Upper lobe of left lung (tissue), 6 donors: ENCODE data around the gene SLFN12L. TPM values are rescaled to one million over a fixed set of nuclear protein-coding genes. Genes with fewer than 3 reads are reported as not detected.
"Not testable (repeated sequence)": the region's sequence is repeated elsewhere in the genome, so short reads cannot be mapped to it uniquely, and the experiment has no call there.

ENCODE experiments used
- ATAC-seq, 2 donors: fragments of 200-7000 bp; cut with Tn5 transposase; one replicate each; pipeline ENCODE4 v1.9.1; 2022; ENCODE audit warnings: mild to moderate bottlenecking in 2 of 2, moderate library complexity in 2 of 2; ENCODE audit not compliant: low FRiP score in 2 of 2
- DNase-seq, 2 donors: peaks; one replicate each; pipeline ENCODE4 v3.0.0-alpha.2; 2019 to 2020
- H3K27ac ChIP-seq, 4 donors: fragments of 200-600 bp; sonication (generic); one replicate each; pipeline ENCODE4 v1.5.1; 2016 to 2019
- H3K27me3 ChIP-seq, 4 donors: fragments of 200-600 bp; sonication (generic); one replicate each; pipeline ENCODE4 v1.5.1; 2017 to 2019
- H3K36me3 ChIP-seq, 4 donors: fragments of 200-600 bp; sonication (generic); one replicate each; pipeline ENCODE4 v1.5.1; 2016 to 2019
- H3K4me1 ChIP-seq, 4 donors: fragments of 200-600 bp; sonication (generic); one replicate each; pipeline ENCODE4 v1.5.1; 2018 to 2019
- H3K4me3 ChIP-seq, 4 donors: fragments of 200-600 bp; sonication (generic); one replicate each; pipeline ENCODE4 v1.5.1; 2017 to 2019; ENCODE audit warnings: mild to moderate bottlenecking in 2 of 4, moderate library complexity in 1 of 4
- H3K9me3 ChIP-seq, 4 donors: fragments of 200-600 bp; sonication (generic); one replicate each; pipeline ENCODE4 v1.5.1; 2018 to 2019
- EP300 ChIP-seq, 4 donors: sonication (generic); formaldehyde crosslinking; IDR thresholded peaks; one replicate each; pipeline ENCODE4 v1.5.1; 2017; ENCODE audit warnings: antibody characterized with exemption in 4 of 4, control low read depth in 2 of 4
- POLR2A ChIP-seq, 4 donors: fragments of 450-650 bp; IDR thresholded peaks; one replicate each; pipeline ENCODE4 v1.5.1; 2016 to 2017; ENCODE audit warnings: antibody characterized with exemption in 4 of 4, mild to moderate bottlenecking in 2 of 4
- POLR2AphosphoS5 ChIP-seq, 2 donors: sonication (generic); formaldehyde crosslinking; IDR thresholded peaks; one replicate each; pipeline ENCODE4 v1.5.1; 2017; ENCODE audit warnings: antibody characterized with exemption in 2 of 2
- WGBS, 2 donors: methylation state at CpG; one replicate each; pipeline ENCODE4 v1.1.5; 2017 to 2018; 5-methylcytosine and 5-hydroxymethylcytosine counted together
- total RNA-seq, 6 donors: library from RNA; depleted of rRNA in 4 of 6; stranded (reverse); fragments of >200 nt in 4 of 6; gene quantifications; one replicate each; pipeline versions ENCODE4 v1.1.0 to v1.2.1, GENCODE V29; 2016 to 2021
- TF ChIP-seq, protein P1 (sequence below), 6 experiments: fragments of 450-650 bp in 4 of 6; fragments of 200-600 bp in 2 of 6; sonication (generic) in 2 of 6; IDR thresholded peaks; one replicate each; pipeline ENCODE4 v1.5.1; 2016 to 2019; ENCODE audit warnings: antibody characterized with exemption in 6 of 6
- donor health status: DM: no; HTN: no; CAD: no; lungs with moderate emphysema.
- donor health status: DM: no; HTN: yes; CAD: no; lungs with severe emphysema.

The SLFN12L gene
- total RNA-seq, 6 donors from 2014 or later, result 2.5 to 26.2 (median 5.9) TPM

DNA sequence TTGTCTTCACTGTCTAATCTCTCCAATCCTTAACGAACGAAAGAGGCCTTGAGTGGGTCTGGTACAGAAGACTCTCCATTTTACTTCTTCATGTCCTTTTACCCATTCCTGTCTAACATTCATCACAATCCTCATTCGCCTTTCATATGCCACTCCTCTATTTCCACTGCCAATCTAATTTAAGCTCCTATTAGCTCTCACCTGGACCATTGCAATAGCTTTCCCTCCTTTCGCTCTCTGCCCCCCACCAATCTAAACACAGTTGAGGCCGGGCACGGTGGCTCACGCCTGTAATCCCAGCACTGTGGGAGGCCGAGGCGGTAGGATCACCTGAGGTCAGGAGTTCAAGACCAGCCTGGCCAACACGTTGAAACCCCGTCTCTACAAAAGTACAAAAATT is 29.5 kb upstream of the SLFN12L start:
- H3K36me3 ChIP-seq, result no peaks in the 10 kb centered on the region
- peak overlapping the region in 3 of 4 donors; percentile 62 to 70 (median 68) for H3K4me3 ChIP-seq
- peaks cover 17 to 33% (median 25%) of the 10 kb centered on the region in 4 donors for H3K4me1 ChIP-seq
- H3K9me3 ChIP-seq, result no peaks in the 10 kb centered on the region
- H3K27ac ChIP-seq, result peak overlapping the region in 2 of 4 donors; percentile 82 to 89
- ATAC-seq (no peak), DNase-seq (peak in 1 of 2 donors; percentile 24)
- TF ChIP-seq POLR2A (IDR thresholded peaks at IDR 0.05) (no peak), EP300 (IDR thresholded peaks at IDR 0.05) (no peak), POLR2AphosphoS5 (IDR thresholded peaks at IDR 0.05) (no peak)
- TF ChIP-seq, protein P1, sequence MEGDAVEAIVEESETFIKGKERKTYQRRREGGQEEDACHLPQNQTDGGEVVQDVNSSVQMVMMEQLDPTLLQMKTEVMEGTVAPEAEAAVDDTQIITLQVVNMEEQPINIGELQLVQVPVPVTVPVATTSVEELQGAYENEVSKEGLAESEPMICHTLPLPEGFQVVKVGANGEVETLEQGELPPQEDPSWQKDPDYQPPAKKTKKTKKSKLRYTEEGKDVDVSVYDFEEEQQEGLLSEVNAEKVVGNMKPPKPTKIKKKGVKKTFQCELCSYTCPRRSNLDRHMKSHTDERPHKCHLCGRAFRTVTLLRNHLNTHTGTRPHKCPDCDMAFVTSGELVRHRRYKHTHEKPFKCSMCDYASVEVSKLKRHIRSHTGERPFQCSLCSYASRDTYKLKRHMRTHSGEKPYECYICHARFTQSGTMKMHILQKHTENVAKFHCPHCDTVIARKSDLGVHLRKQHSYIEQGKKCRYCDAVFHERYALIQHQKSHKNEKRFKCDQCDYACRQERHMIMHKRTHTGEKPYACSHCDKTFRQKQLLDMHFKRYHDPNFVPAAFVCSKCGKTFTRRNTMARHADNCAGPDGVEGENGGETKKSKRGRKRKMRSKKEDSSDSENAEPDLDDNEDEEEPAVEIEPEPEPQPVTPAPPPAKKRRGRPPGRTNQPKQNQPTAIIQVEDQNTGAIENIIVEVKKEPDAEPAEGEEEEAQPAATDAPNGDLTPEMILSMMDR (IDR thresholded peaks at IDR 0.05), result no peak
- WGBS, 2 donors, result 79 to 81% methylated on average over 11 of the region's 11 CpGs
- H3K27me3 ChIP-seq, result no peaks in the 10 kb centered on the region

DNA sequence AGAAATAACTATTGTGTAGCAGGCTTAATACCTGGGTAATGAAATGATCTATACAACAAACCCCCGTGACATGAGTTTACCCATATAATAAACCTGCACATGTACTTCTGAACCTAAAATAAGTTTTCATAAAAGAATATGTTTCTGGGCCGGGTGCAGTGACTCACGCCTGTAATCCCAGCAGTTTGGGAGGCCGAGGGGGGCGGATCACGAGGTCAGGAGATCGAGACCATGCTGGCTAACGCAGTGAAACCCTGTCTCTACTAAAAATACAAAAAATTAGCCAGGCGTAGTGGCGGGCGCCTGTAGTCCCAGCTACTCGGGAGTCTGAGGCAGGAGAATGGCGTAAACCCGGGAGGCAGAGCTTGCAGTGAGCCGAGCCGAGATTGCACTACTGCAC is 25.7 kb upstream of the SLFN12L start:
- H3K4me3 ChIP-seq, ATAC-seq, H3K36me3 ChIP-seq, DNase-seq, H3K9me3 ChIP-seq, H3K27me3 ChIP-seq, H3K27ac ChIP-seq: not testable (repeated sequence)
- H3K4me1 ChIP-seq, result peaks cover 0 to 11% (median 2%) of the 10 kb centered on the region in 4 donors
- WGBS, 2 donors, result 83 to 91% methylated on average over 14 to 16 of the region's 16 CpGs

- H3K36me3 ChIP-seq, result no peaks in the 10 kb centered on the region
- no peaks in the 10 kb centered on the region for H3K9me3 ChIP-seq
- H3K27me3 ChIP-seq, result no peaks in the 10 kb centered on the region
- H3K4me1 ChIP-seq, result peaks cover 0 to 8% (median 0%) of the 10 kb centered on the region in 4 donors
- DNase-seq (no peak), ATAC-seq (no peak)
- 34 to 38% methylated on average over 3 of the region's 3 CpGs for WGBS, 2 donors
- H3K4me3 ChIP-seq, result no peak within 1 kb of the TSS
- H3K27ac ChIP-seq, result peak within 1 kb of the TSS in 2 of 4 donors; percentile 25 to 32
- TF ChIP-seq POLR2AphosphoS5 (IDR thresholded peaks at IDR 0.05), result peak in 1 of 2 donors; percentile 71
- TF ChIP-seq EP300 (IDR thresholded peaks at IDR 0.05), result peak in 2 of 4 donors; percentile 11 to 78
- TF ChIP-seq, protein P1 (IDR thresholded peaks at IDR 0.05), result no peak
- no peak for TF ChIP-seq POLR2A (IDR thresholded peaks at IDR 0.05)
These were observed 23.2 kb upstream of the SLFN12L start, which contains the start of gene SLFN14 for GRCh38 chr17:35560703-35561102. Gene SLFN14, minus strand, starts transcription at chr17:35560819. Its CDS starts 2,757 bp downstream, at chr17:35558062.

GRCh38 chr17:35559495-35560210 is 22.2 kb upstream of the SLFN12L start:
- Histone ChIP-seq H3K27me3 (no peaks in the 10 kb centered on the region), H3K36me3 (no peaks in the 10 kb centered on the region), H3K4me3 (no peak overlapping the region), H3K27ac (peak overlapping the region in 1 of 4 donors; percentile 32), H3K4me1 (peaks cover 0 to 8% (median 0%) of the 10 kb centered on the region in 4 donors), H3K9me3 (no peaks in the 10 kb centered on the region)
- WGBS, 2 donors, result 40 to 44% methylated on average over 2 of the region's 2 CpGs
- TF ChIP-seq, protein P1 (IDR thresholded peaks at IDR 0.05), result no peak
- TF ChIP-seq POLR2A (IDR thresholded peaks at IDR 0.05) (no peak), POLR2AphosphoS5 (IDR thresholded peaks at IDR 0.05) (no peak), EP300 (IDR thresholded peaks at IDR 0.05) (no peak)
- no peak for ATAC-seq
- DNase-seq, result no peak

GRCh38 chr17:35557353-35557752 is 19.9 kb upstream of the SLFN12L start:
- 84 to 85% methylated on average over 3 of the region's 3 CpGs for WGBS, 2 donors
- H3K4me3 ChIP-seq, result no peak overlapping the region
- ATAC-seq, result no peak
- peaks cover 0 to 8% (median 0%) of the 10 kb centered on the region in 4 donors for H3K4me1 ChIP-seq
- H3K36me3 ChIP-seq, result no peaks in the 10 kb centered on the region
- no peak for DNase-seq
- no peak overlapping the region for H3K27ac ChIP-seq
- H3K27me3 ChIP-seq, result no peaks in the 10 kb centered on the region
- TF ChIP-seq EP300 (IDR thresholded peaks at IDR 0.05) (no peak), POLR2A (IDR thresholded peaks at IDR 0.05) (no peak), POLR2AphosphoS5 (IDR thresholded peaks at IDR 0.05) (no peak)
- TF ChIP-seq, protein P1 (IDR thresholded peaks at IDR 0.05), result no peak
- no peaks in the 10 kb centered on the region for H3K9me3 ChIP-seq
